Left lung (tissue), 10 donors: ENCODE data around the gene HDAC10. TPM values are rescaled to one million over a fixed set of nuclear protein-coding genes. Genes with fewer than 3 reads are reported as not detected.

ENCODE experiments used
- ATAC-seq: fragments of 200-7000 bp; cut with Tn5 transposase; one replicate; pipeline ENCODE4 v1.9.1; 2020; ENCODE audit warnings: moderate library complexity
- DNase-seq, 4 donors: peaks; one replicate each; pipeline ENCODE4 v3.0.0-alpha.2; 2013 to 2020
- H3K27ac ChIP-seq, 2 donors: fragments of 200-600 bp; sonication (generic) in 1 of 2; one replicate each; pipeline versions ENCODE4 v1.5.0 to v1.8.0; 2020 to 2021
- H3K27me3 ChIP-seq, 2 donors: fragments of 200-600 bp; sonication (generic) in 1 of 2; one replicate each; pipeline versions ENCODE4 v1.5.0 to v1.8.0; 2020 to 2021
- H3K36me3 ChIP-seq, 2 donors: fragments of 200-600 bp; sonication (generic) in 1 of 2; one replicate each; pipeline versions ENCODE4 v1.5.0 to v1.8.0; 2020 to 2021
- H3K4me1 ChIP-seq, 2 donors: fragments of 200-600 bp; one replicate each; pipeline ENCODE4 v1.8.0; 2021
- H3K4me3 ChIP-seq, 2 donors: fragments of 200-600 bp; sonication (generic) in 1 of 2; one replicate each; pipeline versions ENCODE4 v1.5.0 to v1.8.0; 2020 to 2021; ENCODE audit warnings: mild to moderate bottlenecking in 1 of 2
- H3K9me3 ChIP-seq, 2 donors: fragments of 200-600 bp; sonication (generic) in 1 of 2; one replicate each; pipeline versions ENCODE4 v1.5.0 to v1.8.0; 2020 to 2021
- CTCF ChIP-seq, 2 donors: fragments of 200-600 bp; sonication (generic) in 1 of 2; IDR thresholded peaks; one replicate each; pipeline versions ENCODE4 v1.5.0 to v1.8.0; 2021; ENCODE audit warnings: antibody characterized with exemption in 2 of 2
- intact Hi-C, 2 donors: fragments of 100-400 bp; cut with DNase I; formaldehyde crosslinking; loops; one replicate each; pipeline versions ENCODE4 v1.11.2 to v1.14.2; 2022
- polyA plus RNA-seq, 6 donors: library from polyadenylated mRNA; unstranded; fragments of 120-200 nt; gene quantifications; one replicate each; pipeline ENCODE4 v1.2.1, GENCODE V29; 2013; ENCODE audit not compliant: insufficient read length in 6 of 6
- total RNA-seq, 2 donors: library from RNA; stranded (reverse); fragmentation: NEBNext Ultra II Directional; extraction: Animal tissue kit (Norgen Biotek cat#: 25700); gene quantifications; one replicate each; pipeline ENCODE4 v1.2.1, GENCODE V29; 2021
- donor health status: DM: no; HTN: yes; CAD: no.
- donor health status: DM: no; HTN: no; CAD: no.

The HDAC10 gene
- total and polyA plus RNA-seq, 8 donors, result 23.9 to 42.2 (median 36.7) TPM

- no peak overlapping the region for H3K27ac ChIP-seq
- no peak for ATAC-seq
- no peaks in the 10 kb centered on the region for H3K9me3 ChIP-seq
- no peak overlapping the region for H3K4me3 ChIP-seq
- intact Hi-C loops, result no loop called here
- H3K36me3 ChIP-seq, result peaks cover 0 to 4% of the 10 kb centered on the region in 2 donors
- peaks cover 5 to 48% of the 10 kb centered on the region in 2 donors for H3K4me1 ChIP-seq
- peaks cover 0 to 76% of the 10 kb centered on the region in 2 donors for H3K27me3 ChIP-seq
- DNase-seq, result no peak
- TF ChIP-seq CTCF (IDR thresholded peaks at IDR 0.05), result no peak
Observed at GRCh38 chr22:50264104-50264745, 13.2 kb upstream of the HDAC10 start.

- no peak for DNase-seq
Observed at GRCh38 chr22:50262973-50263617, 12.0 kb upstream of the HDAC10 start.

GRCh38 chr22:50262460-50262911, 11.4 kb upstream of the HDAC10 start:
- Histone ChIP-seq H3K36me3 (peaks cover 0 to 4% of the 10 kb centered on the region in 2 donors), H3K27me3 (peaks cover 0 to 66% of the 10 kb centered on the region in 2 donors), H3K4me1 (peaks cover 0 to 31% of the 10 kb centered on the region in 2 donors), H3K27ac (no peak overlapping the region), H3K9me3 (no peaks in the 10 kb centered on the region), H3K4me3 (no peak overlapping the region)
- no peak for DNase-seq
- intact Hi-C loops, result no loop called here
- no peak for TF ChIP-seq CTCF (IDR thresholded peaks at IDR 0.05)
- ATAC-seq, result no peak

More at GRCh38 chr22:50262973-50263617, 12.0 kb upstream of the HDAC10 start:
- Histone ChIP-seq H3K36me3 (peaks cover 0 to 4% of the 10 kb centered on the region in 2 donors), H3K27me3 (peaks cover 0 to 72% of the 10 kb centered on the region in 2 donors), H3K4me1 (peaks cover 4 to 37% of the 10 kb centered on the region in 2 donors), H3K4me3 (no peak overlapping the region), H3K9me3 (no peaks in the 10 kb centered on the region), H3K27ac (no peak overlapping the region)
- TF ChIP-seq CTCF (IDR thresholded peaks at IDR 0.05), result no peak
- intact Hi-C loops, result no loop called here
- ATAC-seq, result no peak

GRCh38 chr22:50261615-50262459, 10.8 kb upstream of the HDAC10 start, which contains the start of gene MAPK12:
Gene MAPK12 (minus strand): TSS chr22:50261683. CDS start chr22:50261509, 174 bp downstream.
- peaks cover 0 to 26% of the 10 kb centered on the region in 2 donors for H3K4me1 ChIP-seq
- intact Hi-C loops, result no loop called here
- no peak for TF ChIP-seq CTCF (IDR thresholded peaks at IDR 0.05)
- H3K27ac ChIP-seq, result no peak within 1 kb of the TSS
- peak in 1 of 4 donors; percentile 60 for DNase-seq
- peak; percentile 53 for ATAC-seq
- H3K36me3 ChIP-seq, result peaks cover 0 to 4% of the 10 kb centered on the region in 2 donors
- peak within 1 kb of the TSS; percentile 47 to 53 for H3K4me3 ChIP-seq
- H3K9me3 ChIP-seq, result no peaks in the 10 kb centered on the region
- H3K27me3 ChIP-seq, result peaks cover 0 to 60% of the 10 kb centered on the region in 2 donors
